Activated B cell treated with CpG ODN at 0.5 μM for 24 hours (primary cell): ENCODE measurements around the gene FXR2. TPM values are rescaled to one million over a fixed set of nuclear protein-coding genes. Genes with fewer than 3 reads are reported as not detected.
A peak's percentile ranks its signal among the peaks of the same experiment; 100 is the strongest.

Experiments used
- ATAC-seq: fragments of 200-7000 bp; cut with Tn5 transposase; one replicate; pipeline ENCODE4 v1.10.0; 2021; ENCODE audit warnings: low read depth, mild to moderate bottlenecking, moderate library complexity
- CTCF ChIA-PET: fragments of 350-600 bp; sonication (Branson Sonifier 250); formaldehyde crosslinking; loops from one replicate; lab custom pipeline; 2021; ENCODE audit warnings: antibody characterized with exemption; lab: Charles Lee
- POLR2A ChIA-PET: fragments of 350-600 bp; sonication (Branson Sonifier 250); formaldehyde crosslinking; loops from one replicate; lab custom pipeline; 2021; ENCODE audit warnings: antibody characterized with exemption; lab: Charles Lee
- DNase-seq: peaks from one replicate; pipeline ENCODE4 v3.0.0; 2022
- H3K27ac Mint-ChIP-seq: one replicate; pipeline ENCODE4 v1.8.0; 2020; ENCODE audit warnings: mixed read lengths
- H3K27me3 Mint-ChIP-seq: one replicate; pipeline ENCODE4 v1.8.0; 2021; ENCODE audit warnings: mixed read lengths
- H3K36me3 Mint-ChIP-seq: one replicate; pipeline ENCODE4 v1.8.0; 2021; ENCODE audit warnings: low read depth, mixed read lengths
- H3K4me1 Mint-ChIP-seq: one replicate; pipeline ENCODE4 v1.8.0; 2021; ENCODE audit warnings: mixed read lengths
- H3K4me3 Mint-ChIP-seq: one replicate; pipeline ENCODE4 v1.8.0; 2020; ENCODE audit warnings: mild to moderate bottlenecking, mixed read lengths
- H3K9me3 Mint-ChIP-seq: one replicate; pipeline ENCODE4 v1.8.0; 2020; ENCODE audit warnings: mixed read lengths
- intact Hi-C: fragments of 100-400 bp; cut with micrococcal nuclease; formaldehyde crosslinking; loops from one replicate; pipeline ENCODE4 v1.15.1; 2024
- total RNA-seq: library from RNA; stranded (reverse); gene quantifications from 2 replicates; pipeline ENCODE4 v1.2.3, GENCODE V29; 2022
- TF ChIP-seq, protein P1 (sequence below): fragments of 200-600 bp; IDR thresholded peaks from one replicate; pipeline ENCODE4 v1.8.0; 2022; ENCODE audit warnings: antibody characterized with exemption, mild to moderate bottlenecking

The FXR2 gene
- total RNA-seq, 1 donor from 2014 or later = 32.4 TPM

DNA sequence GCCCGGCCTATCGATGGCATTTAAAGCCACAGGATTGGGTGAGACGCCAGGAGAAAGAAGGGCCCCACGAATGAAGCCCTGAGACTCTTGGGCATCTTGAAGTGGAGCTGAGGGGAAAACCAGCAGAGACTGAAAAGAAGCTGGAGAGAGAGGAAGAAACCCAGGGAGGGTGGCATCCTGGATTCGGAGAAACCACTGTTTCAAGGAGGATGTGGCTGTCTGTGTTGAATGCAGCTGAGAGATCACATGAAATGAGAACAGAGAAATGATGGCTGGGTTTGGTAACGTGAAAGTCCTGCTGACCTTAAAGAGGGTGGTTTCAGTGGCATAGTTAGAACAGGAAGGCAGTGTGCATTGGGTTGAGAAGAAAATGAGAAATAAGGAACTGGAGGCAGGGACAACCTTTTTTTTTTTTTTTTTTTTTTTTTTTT, 62.1 kb downstream of the FXR2 start:
- ChIA-PET POLR2A (interaction anchor here (0.5 to 2.9 kb wide), 23 partner anchors 8 to 913 kb away, joined by 3 to 26 read pairs (median 6); partner anchors contain the start of genes CD68, CTC1, MPDU1 and PHF23), CTCF (interaction anchor here (1.2 to 2.3 kb wide), 6 partner anchors 8 to 521 kb away, joined by 3 to 15 read pairs (median 6); partner anchors contain the start of gene SOX15)
- H3K9me3 Mint-ChIP-seq = no peaks in the 10 kb centered on the region
- peaks cover 71% of the 10 kb centered on the region for H3K4me1 Mint-ChIP-seq
- no peaks in the 10 kb centered on the region for H3K27me3 Mint-ChIP-seq
- peak overlapping the region; percentile 53 for H3K4me3 Mint-ChIP-seq
- no peak for DNase-seq
- intact Hi-C loops = loop anchor here (1.0 kb wide), 1 partner anchor 9 kb away; the partner anchor contains the start of gene SENP3
- peak overlapping the region; percentile 81 for H3K27ac Mint-ChIP-seq
- peak; percentile 82 for ATAC-seq
- TF ChIP-seq, protein P1, sequence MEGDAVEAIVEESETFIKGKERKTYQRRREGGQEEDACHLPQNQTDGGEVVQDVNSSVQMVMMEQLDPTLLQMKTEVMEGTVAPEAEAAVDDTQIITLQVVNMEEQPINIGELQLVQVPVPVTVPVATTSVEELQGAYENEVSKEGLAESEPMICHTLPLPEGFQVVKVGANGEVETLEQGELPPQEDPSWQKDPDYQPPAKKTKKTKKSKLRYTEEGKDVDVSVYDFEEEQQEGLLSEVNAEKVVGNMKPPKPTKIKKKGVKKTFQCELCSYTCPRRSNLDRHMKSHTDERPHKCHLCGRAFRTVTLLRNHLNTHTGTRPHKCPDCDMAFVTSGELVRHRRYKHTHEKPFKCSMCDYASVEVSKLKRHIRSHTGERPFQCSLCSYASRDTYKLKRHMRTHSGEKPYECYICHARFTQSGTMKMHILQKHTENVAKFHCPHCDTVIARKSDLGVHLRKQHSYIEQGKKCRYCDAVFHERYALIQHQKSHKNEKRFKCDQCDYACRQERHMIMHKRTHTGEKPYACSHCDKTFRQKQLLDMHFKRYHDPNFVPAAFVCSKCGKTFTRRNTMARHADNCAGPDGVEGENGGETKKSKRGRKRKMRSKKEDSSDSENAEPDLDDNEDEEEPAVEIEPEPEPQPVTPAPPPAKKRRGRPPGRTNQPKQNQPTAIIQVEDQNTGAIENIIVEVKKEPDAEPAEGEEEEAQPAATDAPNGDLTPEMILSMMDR = no peak
- peaks cover 9% of the 10 kb centered on the region for H3K36me3 Mint-ChIP-seq

- intact Hi-C loops = no loop called here
- TF ChIP-seq, protein P1 = no peak
- peaks cover 9% of the 10 kb centered on the region for H3K36me3 Mint-ChIP-seq
- peak overlapping the region; percentile 20 for H3K4me3 Mint-ChIP-seq
- ATAC-seq (no peak), DNase-seq (no peak)
- no peaks in the 10 kb centered on the region for H3K9me3 Mint-ChIP-seq
- H3K27ac Mint-ChIP-seq = peak overlapping the region; percentile 81
- peaks cover 69% of the 10 kb centered on the region for H3K4me1 Mint-ChIP-seq
- CTCF ChIA-PET = interaction anchor here (1.2 to 2.3 kb wide), 4 partner anchors 9 to 122 kb away, joined by 3 to 15 read pairs (median 10); no protein-coding TSS in a partner anchor
- POLR2A ChIA-PET = interaction anchor here (0.6 to 2.9 kb wide), 10 partner anchors 10 to 239 kb away, joined by 5 to 26 read pairs (median 12); partner anchors contain the start of genes ACAP1, CD68, POLR2A and SENP3
- no peaks in the 10 kb centered on the region for H3K27me3 Mint-ChIP-seq
Observed at GRCh38 chr17:7551396-7551795, 63.3 kb downstream of the FXR2 start.

DNA sequence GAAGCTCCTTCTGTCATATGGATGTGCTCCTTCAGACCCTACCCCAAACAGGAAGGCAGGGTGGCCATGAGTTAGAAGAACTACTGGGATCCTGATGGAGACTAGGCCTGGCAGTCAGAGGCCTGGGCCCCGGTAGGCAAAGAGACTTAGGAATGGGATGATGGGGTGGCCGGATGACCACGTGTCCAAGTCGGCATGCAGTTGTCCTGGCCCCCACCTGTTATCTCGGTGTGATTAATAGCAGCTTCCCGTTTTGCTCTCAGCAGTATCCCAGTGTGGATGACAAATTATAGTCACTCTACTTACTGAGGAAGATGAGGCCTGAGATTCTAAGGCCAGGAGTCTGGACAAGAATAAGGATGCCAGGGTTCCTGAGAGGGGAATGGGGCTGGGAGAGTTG, 64.4 kb downstream of the FXR2 start:
- no peak for ATAC-seq
- H3K27me3 Mint-ChIP-seq = no peaks in the 10 kb centered on the region
- H3K4me1 Mint-ChIP-seq = peaks cover 62% of the 10 kb centered on the region
- H3K27ac Mint-ChIP-seq = peak overlapping the region; percentile 90
- no peak for DNase-seq
- TF ChIP-seq, protein P1 = no peak
- ChIA-PET POLR2A (interaction anchor here (0.6 to 3.9 kb wide), 5 partner anchors 11 to 136 kb away, joined by 3 to 56 read pairs (median 12); partner anchors contain the start of genes MPDU1, POLR2A and SENP3), CTCF (interaction anchor here (0.9 to 1.4 kb wide), 2 partner anchors 10 to 13 kb away, joined by 3 to 11 read pairs; no protein-coding TSS in a partner anchor)
- H3K9me3 Mint-ChIP-seq = no peaks in the 10 kb centered on the region
- H3K4me3 Mint-ChIP-seq = peak overlapping the region; percentile 19
- H3K36me3 Mint-ChIP-seq = peaks cover 9% of the 10 kb centered on the region
- intact Hi-C loops = no loop called here

- intact Hi-C loops = no loop called here
- Mint-ChIP-seq H3K9me3 (no peaks in the 10 kb centered on the region), H3K4me3 (peak overlapping the region; percentile 82), H3K27ac (peak overlapping the region; percentile 90), H3K4me1 (peaks cover 56% of the 10 kb centered on the region), H3K27me3 (no peaks in the 10 kb centered on the region), H3K36me3 (peaks cover 9% of the 10 kb centered on the region)
- CTCF ChIA-PET = interaction anchor here (0.9 to 1.6 kb wide), 3 partner anchors 11 to 26 kb away, joined by 3 to 11 read pairs (median 5); no protein-coding TSS in a partner anchor
- peak; percentile 41 for DNase-seq
- ATAC-seq = peak; percentile 26
- POLR2A ChIA-PET = interaction anchor here (0.6 to 3.9 kb wide), 9 partner anchors 9 to 115 kb away, joined by 3 to 56 read pairs (median 7); partner anchors contain the start of genes MPDU1, POLR2A, SENP3 and TMEM102
- TF ChIP-seq, protein P1 = no peak
Observed at GRCh38 chr17:7549401-7550055, 65.2 kb downstream of the FXR2 start.
